GM12878 (cell line): ENCODE results near the gene DNAAF2. TPM values are rescaled to one million over a fixed set of nuclear protein-coding genes. Genes with fewer than 3 reads are reported as not detected.

Experiments used
- ATF3 ChIP-seq: IDR thresholded peaks from 2 replicates; pipeline ENCODE4 v1.6.1; 2011; ENCODE audit warnings: low read depth, mild to moderate bottlenecking, low read length, moderate library complexity, borderline replicate concordance; ENCODE audit errors: extremely low read depth
- BHLHE40 ChIP-seq, 2 experiments: fragments of 450-650 bp in 1 of 2; IDR thresholded peaks; 2 replicates each; pipeline ENCODE4 v1.6.1; 2011 to 2017; ENCODE audit warnings: low read depth in 2 of 2, borderline replicate concordance in 1 of 2, improper control_type of control experiment in 1 of 2, low read length in 1 of 2, mild to moderate bottlenecking in 1 of 2
- CHD2 ChIP-seq: IDR thresholded peaks from 2 replicates; pipeline ENCODE4 v1.6.1; 2011; ENCODE audit warnings: low read depth, low read length, improper control_type of control experiment, borderline replicate concordance
- GATAD2B ChIP-seq: fragments of 450-650 bp; conservative IDR thresholded peaks from 2 replicates; pipeline ENCODE4 v1.6.1; 2017; ENCODE audit warnings: low read depth, mild to moderate bottlenecking, moderate library complexity
- HCFC1 ChIP-seq: fragments of 150-350 bp; IDR thresholded peaks from 2 replicates; pipeline ENCODE4 v1.6.1; 2014; ENCODE audit warnings: low read length
- HDAC6 ChIP-seq: fragments of 200-600 bp; sonication (generic); IDR thresholded peaks from one replicate; pipeline ENCODE4 v1.8.0; 2017; ENCODE audit warnings: antibody characterized with exemption; ENCODE audit not compliant: unreplicated experiment
- KAT2A ChIP-seq: conservative IDR thresholded peaks from 2 replicates; pipeline ENCODE4 v1.6.1; 2011; ENCODE audit warnings: low read depth, low read length; ENCODE audit not compliant: control insufficient read depth
- LARP7 ChIP-seq: fragments of 450-650 bp; IDR thresholded peaks from 2 replicates; pipeline ENCODE4 v1.6.1; 2017; ENCODE audit warnings: mild to moderate bottlenecking
- MEF2B ChIP-seq: fragments of 450-650 bp; IDR thresholded peaks from 2 replicates; pipeline ENCODE4 v1.6.1; 2018; ENCODE audit warnings: mild to moderate bottlenecking, moderate library complexity; ENCODE audit not compliant: partially characterized antibody, poor library complexity, severe bottlenecking
- NFXL1 ChIP-seq: fragments of 450-650 bp; IDR thresholded peaks from 2 replicates; pipeline ENCODE4 v1.6.1; 2017; ENCODE audit warnings: antibody characterized with exemption, mild to moderate bottlenecking, borderline replicate concordance
- NRF1 ChIP-seq: conservative IDR thresholded peaks from 2 replicates; pipeline ENCODE4 v1.6.1; 2011; ENCODE audit warnings: mild to moderate bottlenecking, low read depth, low read length, improper control_type of control experiment
- POLR2A ChIP-seq: IDR thresholded peaks from 2 replicates; pipeline ENCODE4 v1.6.1; 2011; ENCODE audit warnings: low read depth, mild to moderate bottlenecking, low read length
- PRDM15 ChIP-seq: fragments of 450-650 bp; formaldehyde crosslinking; IDR thresholded peaks from 2 replicates; pipeline ENCODE4 v1.4.0; 2020; ENCODE audit warnings: mild to moderate bottlenecking, moderate library complexity
- RAD21 ChIP-seq: IDR thresholded peaks from 2 replicates; pipeline ENCODE4 v1.6.1; 2011; ENCODE audit warnings: mild to moderate bottlenecking, low read depth, low read length, moderate library complexity; ENCODE audit not compliant: insufficient read depth
- RBBP5 ChIP-seq: fragments of 200-600 bp; sonication (generic); conservative IDR thresholded peaks from 2 replicates; pipeline ENCODE4 v1.6.1; 2016
- RCOR1 ChIP-seq: conservative IDR thresholded peaks from 2 replicates; pipeline ENCODE4 v1.6.1; 2012; ENCODE audit warnings: low read depth, low read length, improper control_type of control experiment
- RELA ChIP-seq: fragments of 450-650 bp; IDR thresholded peaks from 2 replicates; pipeline ENCODE4 v1.8.0; 2014; ENCODE audit warnings: borderline replicate concordance; ENCODE audit not compliant: partially characterized antibody
- SKIL ChIP-seq: fragments of 450-650 bp; IDR thresholded peaks from 2 replicates; pipeline ENCODE4 v1.6.1; 2017; ENCODE audit warnings: mild to moderate bottlenecking, low read depth, inconsistent platforms; ENCODE audit not compliant: poor library complexity, severe bottlenecking
- SPI1 ChIP-seq: IDR thresholded peaks from 2 replicates; pipeline ENCODE4 v1.6.1; 2011; ENCODE audit warnings: low read depth, mild to moderate bottlenecking, low read length, moderate library complexity, borderline replicate concordance; ENCODE audit not compliant: insufficient read depth
- STAT3 ChIP-seq: IDR thresholded peaks from 2 replicates; pipeline ENCODE4 v1.6.1; 2011; ENCODE audit warnings: low read depth, low read length, improper control_type of control experiment
- TARDBP ChIP-seq: IDR thresholded peaks from 2 replicates; pipeline ENCODE4 v1.6.1; 2016; ENCODE audit warnings: borderline replicate concordance
- polyA plus RNA-seq, 11 experiments: library from polyadenylated mRNA; depleted of rRNA in 4 of 11; unstranded in 6 of 11; stranded (reverse) in 5 of 11; fragments of >200 nt; fragmentation: Nextera tagmentation in 4 of 11; fragmentation: Illumina TruSeq in 1 of 11; extraction: Ambion mirVana in 4 of 11; extraction: Trizol in 1 of 11; gene quantifications; 1 replicate in 1 of 11; 2 replicates in 10 of 11; pipeline versions ENCODE4 v1.2.1 to v1.2.3, GENCODE V29; 2011 to 2016; ENCODE audit warnings: inconsistent platforms in 2 of 11, missing spikeins in 2 of 11, low read depth in 1 of 11
- total RNA-seq, 4 experiments: library from RNA; depleted of rRNA in 3 of 4; stranded (reverse); fragments of >200 nt in 3 of 4; fragmentation: Illumina TruSeq in 1 of 4; extraction: Trizol in 1 of 4; gene quantifications; 2 replicates each; pipeline versions ENCODE4 v1.2.1 to v1.2.3, GENCODE V29; 2013 to 2021

DNAAF2 gene
- total and polyA plus RNA-seq, 10 of the 15 experiments (the other 5 are each of a cell fraction or from before 2014, with no cell fraction given) = 5.7 to 24.7 (median 10.8) TPM

GRCh38 chr14:49598485-49599300, 36.4 kb downstream of the DNAAF2 start, which contains the start of gene LRR1 (continued):
- TF ChIP-seq RELA = peak; percentile 82
- no peak for TF ChIP-seq STAT3
- peak; percentile 93 for TF ChIP-seq POLR2A
- no peak for TF ChIP-seq ATF3
- no peak for TF ChIP-seq NFXL1
- peak; percentile 77 for TF ChIP-seq MEF2B
- no peak; the same call in 1 of the 2 replicates for TF ChIP-seq GATAD2B
- peak; percentile 80 for TF ChIP-seq CHD2
- peak; percentile 60 for TF ChIP-seq HCFC1
- TF ChIP-seq TARDBP = no peak
- TF ChIP-seq KAT2A = no peak
- peak in 1 of 2 experiments; percentile 63; a peak in 2 of 4 replicates for TF ChIP-seq BHLHE40 (IDR thresholded peaks at IDR 0.05; ENCODE audit: borderline replicate concordance in 1 of 2, low read depth in 2 of 2, low read length in 1 of 2)
- no peak; the same call in 1 of the 2 replicates for TF ChIP-seq NRF1
- TF ChIP-seq SKIL = no peak
- no peak for TF ChIP-seq RCOR1
- TF ChIP-seq RAD21 = no peak
- no peak for TF ChIP-seq SPI1
- TF ChIP-seq RBBP5 = no peak
- no peak for TF ChIP-seq HDAC6
- TF ChIP-seq PRDM15 (CRISPR knock-in tag) = no peak
- TF ChIP-seq LARP7 = peak; percentile 86; the same call in 1 of the 2 replicates
